GM12878 (cell line): ENCODE results near the gene MOCS1. TPM values are rescaled to one million over a fixed set of nuclear protein-coding genes. Genes with fewer than 3 reads are reported as not detected.

Experiments used
- ATAC-seq: fragments of 200-7000 bp; cut with Tn5 transposase; 3 replicates; pipeline ENCODE4 v1.9.1; 2020; ENCODE audit warnings: mild to moderate bottlenecking, moderate library complexity
- BruUV-seq: library from RNA; stranded (reverse); fragments of 400-500 nt; replicated peaks from 2 replicates; lab custom pipeline; 2021; lab: Mats Ljungman, UMichigan
- CTCF ChIA-PET: fragments of 300-600 bp; sonication (Branson Sonifier 250); formaldehyde crosslinking; extraction: SDS; loops from one replicate; lab custom pipeline; 2021; ENCODE audit warnings: inconsistent platforms; lab: Yijun Ruan, JAX
- POLR2A ChIA-PET: fragments of 350-600 bp; formaldehyde crosslinking; extraction: SDS; loops from one replicate; lab custom pipeline; 2021; ENCODE audit warnings: inconsistent platforms; lab: Charles Lee
- RAD21 ChIA-PET: fragments of 300-600 bp; sonication (Branson Sonifier 250); formaldehyde crosslinking; loops from one replicate; lab custom pipeline; 2023; ENCODE audit warnings: antibody characterized with exemption; ENCODE audit not compliant: unreplicated experiment; lab: Charles Lee
- SMC1A ChIA-PET: fragments of 300-600 bp; sonication (Branson Sonifier 250); formaldehyde crosslinking; loops from one replicate; lab custom pipeline; 2023; ENCODE audit not compliant: unreplicated experiment, uncharacterized antibody; lab: Charles Lee
- DNase-seq: peaks from one replicate; pipeline ENCODE4 v3.0.0-alpha.2; 2011; ENCODE audit warnings: low read depth, low spot score
- FAIRE-seq: peaks from 3 replicates; lab custom pipeline; 2011; peaks lifted over from hg19 to GRCh38; lab: Jason Lieb, UNC
- H2AFZ ChIP-seq: 2 replicates; pipeline ENCODE4 v1.6.0; 2011; ENCODE audit warnings: low read depth, low read length, control low read depth; ENCODE audit not compliant: control insufficient read depth
- H3K27ac ChIP-seq: 2 replicates; pipeline ENCODE4 v1.5.1; 2011; ENCODE audit warnings: control low read depth; ENCODE audit not compliant: control insufficient read depth, insufficient read depth
- H3K27me3 ChIP-seq, 2 experiments: replicated peaks in 1 of 2; 2 replicates each; pipeline versions ENCODE4 v1.6.0 to v1.6.1; 2011; ENCODE audit warnings: low read length in 1 of 2; ENCODE audit not compliant: control insufficient read depth in 2 of 2, insufficient read depth in 2 of 2
- H3K36me3 ChIP-seq, 2 experiments: 2 replicates each; pipeline ENCODE4 v1.5.1; 2011; ENCODE audit warnings: low read length in 1 of 2; ENCODE audit not compliant: control insufficient read depth in 2 of 2, insufficient read depth in 2 of 2
- H3K4me1 ChIP-seq: 2 replicates; pipeline ENCODE4 v1.6.1; 2011; ENCODE audit warnings: mild to moderate bottlenecking, low read length, moderate library complexity, mixed read lengths; ENCODE audit not compliant: control insufficient read depth, insufficient read depth
- H3K4me2 ChIP-seq: 2 replicates; pipeline ENCODE4 v1.6.0; 2011; ENCODE audit warnings: control low read depth; ENCODE audit not compliant: control insufficient read depth, insufficient read depth
- H3K4me3 ChIP-seq: fragments of 200-600 bp; sonication (generic); 2 replicates; pipeline ENCODE4 v1.5.1; 2016
- H3K79me2 ChIP-seq: 2 replicates; pipeline ENCODE4 v1.6.0; 2011; ENCODE audit warnings: low read length; ENCODE audit not compliant: control insufficient read depth, insufficient read depth
- H3K9ac ChIP-seq: 2 replicates; pipeline ENCODE4 v1.8.0; 2011; ENCODE audit warnings: low read length, control low read depth, mixed read lengths; ENCODE audit not compliant: control insufficient read depth, insufficient read depth
- H3K9me3 ChIP-seq: replicated peaks from 3 replicates; pipeline ENCODE4 v1.5.1; 2011; ENCODE audit warnings: mild to moderate bottlenecking, low read length; ENCODE audit not compliant: control insufficient read depth, insufficient read depth
- H4K20me1 ChIP-seq: 2 replicates; pipeline ENCODE4 v1.6.0; 2011; ENCODE audit not compliant: control insufficient read depth, insufficient read depth
- CREB1 ChIP-seq: IDR thresholded peaks from 2 replicates; pipeline ENCODE4 v1.6.1; 2012; ENCODE audit warnings: low read depth, mild to moderate bottlenecking, inconsistent platforms
- E2F8 ChIP-seq: fragments of 450-650 bp; IDR thresholded peaks from 2 replicates; pipeline ENCODE4 v1.6.1; 2018; ENCODE audit warnings: mild to moderate bottlenecking, low read depth, moderate library complexity; ENCODE audit not compliant: partially characterized antibody
- HDAC6 ChIP-seq: fragments of 200-600 bp; sonication (generic); IDR thresholded peaks from one replicate; pipeline ENCODE4 v1.8.0; 2017; ENCODE audit warnings: antibody characterized with exemption; ENCODE audit not compliant: unreplicated experiment
- MAX ChIP-seq: IDR thresholded peaks from 2 replicates; pipeline ENCODE4 v1.6.1; 2012; ENCODE audit warnings: low read depth, low read length, improper control_type of control experiment
- PBX3 ChIP-seq: IDR thresholded peaks from 2 replicates; pipeline ENCODE4 v1.6.1; 2011; ENCODE audit warnings: mild to moderate bottlenecking, low read depth, low read length, moderate library complexity; ENCODE audit not compliant: insufficient replicate concordance
- REST ChIP-seq: IDR thresholded peaks from 2 replicates; pipeline ENCODE4 v1.6.1; 2012; ENCODE audit warnings: mild to moderate bottlenecking, low read depth, low read length
- TCF3 ChIP-seq: IDR thresholded peaks from 2 replicates; pipeline ENCODE4 v1.6.1; 2012; ENCODE audit warnings: low read depth, mild to moderate bottlenecking, low read length, borderline replicate concordance; ENCODE audit not compliant: insufficient read depth
- ZNF384 ChIP-seq: IDR thresholded peaks from 2 replicates; pipeline ENCODE4 v1.6.1; 2012; ENCODE audit warnings: low read depth, mild to moderate bottlenecking, low read length, improper control_type of control experiment, borderline replicate concordance
- ZNF687 ChIP-seq: fragments of 450-650 bp; IDR thresholded peaks from 2 replicates; pipeline ENCODE4 v1.6.1; 2017; ENCODE audit warnings: mild to moderate bottlenecking, moderate library complexity
- WGBS: methylation state at CpG from one replicate; pipeline ENCODE4 v1.1.6; 2016; ENCODE audit warnings: low lambda C conversion rate; ENCODE audit not compliant: insufficient replicate concordance, insufficient coverage; ENCODE audit errors: missing lambda C conversion rate; 5-methylcytosine and 5-hydroxymethylcytosine counted together
- in situ Hi-C: fragments of 300-500 bp; cut with MboI; formaldehyde crosslinking; loops from 9 replicates; pipeline ENCODE4 v1.14.3; 2018; ENCODE audit warnings: mixed read lengths
- intact Hi-C: fragments of 100-400 bp; cut with micrococcal nuclease; formaldehyde crosslinking; loops from one replicate; pipeline ENCODE4 v1.14.2; 2022; ENCODE audit not compliant: unreplicated experiment
- polyA plus RNA-seq, 11 experiments: library from polyadenylated mRNA; depleted of rRNA in 4 of 11; unstranded in 6 of 11; stranded (reverse) in 5 of 11; fragments of >200 nt; fragmentation: Nextera tagmentation in 4 of 11; fragmentation: Illumina TruSeq in 1 of 11; extraction: Ambion mirVana in 4 of 11; extraction: Trizol in 1 of 11; gene quantifications; 1 replicate in 1 of 11; 2 replicates in 10 of 11; pipeline versions ENCODE4 v1.2.1 to v1.2.3, GENCODE V29; 2011 to 2016; ENCODE audit warnings: inconsistent platforms in 2 of 11, missing spikeins in 2 of 11, low read depth in 1 of 11
- total RNA-seq, 4 experiments: library from RNA; depleted of rRNA in 3 of 4; stranded (reverse); fragments of >200 nt in 3 of 4; fragmentation: Illumina TruSeq in 1 of 4; extraction: Trizol in 1 of 4; gene quantifications; 2 replicates each; pipeline versions ENCODE4 v1.2.1 to v1.2.3, GENCODE V29; 2013 to 2021

The MOCS1 gene
- total and polyA plus RNA-seq, 10 of the 15 experiments (the other 5 are each of a cell fraction or from before 2014, with no cell fraction given), result 0.02 to 5.4 (median 0.16) TPM; not detected in 2

GRCh38 chr6:39947611-39948068, 13.4 kb upstream of the MOCS1 start:
- SMC1A ChIA-PET, result no interaction called here
- H4K20me1 ChIP-seq, result no peaks in the 10 kb centered on the region
- no peaks in the 10 kb centered on the region for H3K4me1 ChIP-seq
- no peaks in the 10 kb centered on the region for H3K9me3 ChIP-seq
- no peak for DNase-seq
- H3K27me3 ChIP-seq, result peaks cover 0 to 3% of the 10 kb centered on the region in 2 experiments; a peak in 1 of 4 replicates
- no peak for ATAC-seq
- H3K27ac ChIP-seq, result no peak overlapping the region
- TF ChIP-seq REST (no peak), ZNF687 (no peak), ZNF384 (no peak), CREB1 (no peak), TCF3 (no peak), MAX (no peak), PBX3 (no peak), HDAC6 (no peak), E2F8 (no peak)
- TF ChIP-seq, all 136 proteins: peak for 0
- ChIA-PET CTCF (interaction anchor here (1.0 kb wide), 1 partner anchor 895 kb away, joined by 3 read pairs; no protein-coding TSS in a partner anchor), POLR2A (no interaction called here), RAD21 (no interaction called here)
- FAIRE-seq, result no peak
- no peak overlapping the region for H3K4me3 ChIP-seq
- in situ Hi-C loops, result no loop called here
- no TSS peak for BruUV-seq
- H3K79me2 ChIP-seq, result no peaks in the 10 kb centered on the region
- 2% methylated on average over 5 of the region's 5 CpGs for WGBS
- no peak overlapping the region for H3K4me2 ChIP-seq
- intact Hi-C loops, result no loop called here
- H3K36me3 ChIP-seq, result no peaks in the 10 kb centered on the region
- no peak overlapping the region for H2AFZ ChIP-seq
- H3K9ac ChIP-seq, result no peak overlapping the region
